ENCODE data around the gene GLIS1.

DNA sequence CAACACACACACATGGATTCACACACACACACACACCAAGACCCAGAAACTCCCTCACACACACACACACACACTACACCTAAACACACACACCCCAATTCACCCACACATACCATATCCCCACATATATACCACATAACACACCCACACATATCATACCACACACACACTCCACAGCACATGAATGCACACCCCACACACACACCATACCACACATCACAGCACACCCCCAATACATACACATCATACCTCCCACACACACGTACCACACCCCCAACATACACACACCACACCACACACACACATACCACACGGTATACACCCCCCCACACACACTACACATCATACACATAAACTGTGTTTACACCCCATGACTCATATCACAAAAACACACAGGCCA, 199.7 kb downstream of the GLIS1 start:
- no peak for TF ChIP-seq CTCF (IDR thresholded peaks at IDR 0.05; ENCODE audit: borderline replicate concordance, extremely low read depth, low read length, poor library complexity, severe bottlenecking)
- no peak for TF ChIP-seq EZH2 (IDR thresholded peaks at IDR 0.05; ENCODE audit: borderline replicate concordance, low read depth, low read length, severe bottlenecking)

All from DND-41 (cell line).